Measurements from ENCODE around the gene IRS1.

Gene IRS1

GRCh38 chr2:226692521-226693126 lies 107.0 kb downstream of the IRS1 start:
- H3K27ac ChIP-seq: no peak overlapping the region
- TF ChIP-seq ZFX (IDR thresholded peaks at IDR 0.05): no peak
- no peak for TF ChIP-seq CTCF (conservative IDR thresholded peaks at IDR 0.05)

- TF ChIP-seq ZFX (IDR thresholded peaks at IDR 0.05) (no peak), CTCF (conservative IDR thresholded peaks at IDR 0.05) (no peak)
- H3K27ac ChIP-seq: no peak overlapping the region
Measured at GRCh38 chr2:226691255-226691654, 108.4 kb downstream of the IRS1 start.

- TF ChIP-seq CTCF (conservative IDR thresholded peaks at IDR 0.05) (no peak), ZFX (IDR thresholded peaks at IDR 0.05) (no peak)
- no peak overlapping the region for H3K27ac ChIP-seq
Measured at GRCh38 chr2:226690461-226691024, 109.1 kb downstream of the IRS1 start.

GRCh38 chr2:226687641-226688253 lies 111.9 kb downstream of the IRS1 start:
- H3K27ac ChIP-seq: no peak overlapping the region
- TF ChIP-seq CTCF (conservative IDR thresholded peaks at IDR 0.05): no peak
- TF ChIP-seq ZFX (IDR thresholded peaks at IDR 0.05): no peak

GRCh38 chr2:226684563-226684959 lies 115.1 kb downstream of the IRS1 start:
- no peak overlapping the region for H3K27ac ChIP-seq
- TF ChIP-seq ZFX (IDR thresholded peaks at IDR 0.05): no peak
- TF ChIP-seq CTCF (conservative IDR thresholded peaks at IDR 0.05): no peak

GRCh38 chr2:226683944-226684562 lies 115.6 kb downstream of the IRS1 start:
- H3K27ac ChIP-seq: no peak overlapping the region

More at GRCh38 chr2:226683944-226684562, 115.6 kb downstream of the IRS1 start:
- TF ChIP-seq ZFX (IDR thresholded peaks at IDR 0.05) (no peak), CTCF (conservative IDR thresholded peaks at IDR 0.05) (no peak)

Measured in C4-2B (cell line).